ENCODE data around the gene CFAP61.

CFAP61 gene

DNA sequence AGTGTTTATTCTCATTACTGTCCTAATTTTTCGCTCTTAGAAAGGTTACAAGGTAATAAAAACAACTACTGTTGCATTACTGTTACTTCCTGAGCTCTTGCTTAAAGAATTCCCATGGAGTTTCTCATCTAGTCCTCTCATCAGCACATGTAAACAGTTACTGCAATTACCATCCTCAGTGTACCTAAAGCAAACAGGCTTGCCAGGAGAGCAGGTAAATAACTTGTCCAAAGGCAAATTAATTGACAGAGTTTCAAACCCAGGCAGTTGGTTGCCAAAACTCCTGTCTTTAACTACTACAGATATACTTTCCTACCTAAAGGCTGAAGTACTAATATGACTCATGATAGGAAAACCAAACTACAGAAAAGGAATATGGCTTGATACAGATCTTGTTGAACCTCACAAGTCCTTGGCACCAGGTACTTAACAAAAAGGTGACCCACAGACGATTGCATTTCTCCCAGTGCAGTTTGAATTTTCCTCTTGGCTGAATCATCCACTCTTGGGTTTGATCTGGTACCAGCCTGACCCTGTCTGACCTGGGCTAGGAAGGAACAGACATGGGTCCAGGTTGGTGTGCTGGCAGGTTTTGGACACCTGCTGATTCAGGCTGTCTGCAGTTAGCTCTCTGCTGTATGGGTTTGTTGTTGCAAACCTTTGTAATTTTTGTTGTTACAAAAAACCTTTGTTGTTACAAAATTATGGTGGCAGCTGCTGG, 153.0 kb downstream of the CFAP61 start:
- Histone ChIP-seq H3K9me3 (ENCODE audit: control insufficient read depth, insufficient read depth, low read depth, low read length) (no peaks in the 10 kb centered on the region), H3K4me1 (ENCODE audit: control insufficient read depth, insufficient read depth, low read length) (peaks cover under 1% of the 10 kb centered on the region; the same call in 1 of the 2 replicates), H3K27ac (ENCODE audit: extremely low read depth, low read depth, low read length) (no peak overlapping the region), H3K4me3 (ENCODE audit: low read depth, low read length) (no peak overlapping the region), H3K36me3 (ENCODE audit: control insufficient read depth in 2 of 2, insufficient read depth in 1 of 2, low read length in 2 of 2) (no peaks in the 10 kb centered on the region)
- TF ChIP-seq ZNF311 (tag by site-specific recombination; IDR thresholded peaks at IDR 0.05; ENCODE audit: borderline replicate concordance) (no peak), IKZF3 (tag by site-specific recombination; IDR thresholded peaks at IDR 0.05) (no peak), ZNF660 (tag by site-specific recombination; IDR thresholded peaks at IDR 0.05) (no peak), ZNF174 (tag by site-specific recombination; IDR thresholded peaks at IDR 0.05) (no peak), ZNF560 (tag by site-specific recombination; IDR thresholded peaks at IDR 0.05; ENCODE audit: borderline replicate concordance) (no peak), HOXD13 (CRISPR knock-in tag; IDR thresholded peaks at IDR 0.05; ENCODE audit: borderline replicate concordance) (no peak), ZNF423 (tag by site-specific recombination; IDR thresholded peaks at IDR 0.05) (no peak), ZNF426 (tag by site-specific recombination; IDR thresholded peaks at IDR 0.05) (no peak), ZBTB1 (tag by site-specific recombination; IDR thresholded peaks at IDR 0.05) (no peak), ZNF169 (tag by site-specific recombination; IDR thresholded peaks at IDR 0.05) (no peak), ZNF514 (tag by site-specific recombination; IDR thresholded peaks at IDR 0.05) (no peak), ZNF433 (tag by site-specific recombination; IDR thresholded peaks at IDR 0.05; ENCODE audit: low read depth) (no peak)
- TF ChIP-seq, protein P1, sequence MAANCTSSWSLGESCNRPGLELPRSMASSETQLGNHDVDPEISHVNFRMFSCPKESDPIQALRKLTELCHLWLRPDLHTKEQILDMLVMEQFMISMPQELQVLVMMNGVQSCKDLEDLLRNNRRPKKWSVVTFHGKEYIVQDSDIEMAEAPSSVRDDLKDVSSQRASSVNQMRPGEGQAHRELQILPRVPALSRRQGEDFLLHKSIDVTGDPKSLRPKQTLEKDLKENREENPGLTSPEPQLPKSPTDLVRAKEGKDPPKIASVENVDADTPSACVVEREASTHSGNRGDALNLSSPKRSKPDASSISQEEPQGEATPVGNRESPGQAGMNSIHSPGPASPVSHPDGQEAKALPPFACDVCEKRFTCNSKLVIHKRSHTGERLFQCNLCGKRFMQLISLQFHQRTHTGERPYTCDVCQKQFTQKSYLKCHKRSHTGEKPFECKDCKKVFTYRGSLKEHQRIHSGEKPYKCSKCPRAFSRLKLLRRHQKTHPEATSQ (tag by site-specific recombination; IDR thresholded peaks at IDR 0.05) = no peak
- ChIA-PET POLR2A (no interaction called here), CTCF (no interaction called here)

DNA sequence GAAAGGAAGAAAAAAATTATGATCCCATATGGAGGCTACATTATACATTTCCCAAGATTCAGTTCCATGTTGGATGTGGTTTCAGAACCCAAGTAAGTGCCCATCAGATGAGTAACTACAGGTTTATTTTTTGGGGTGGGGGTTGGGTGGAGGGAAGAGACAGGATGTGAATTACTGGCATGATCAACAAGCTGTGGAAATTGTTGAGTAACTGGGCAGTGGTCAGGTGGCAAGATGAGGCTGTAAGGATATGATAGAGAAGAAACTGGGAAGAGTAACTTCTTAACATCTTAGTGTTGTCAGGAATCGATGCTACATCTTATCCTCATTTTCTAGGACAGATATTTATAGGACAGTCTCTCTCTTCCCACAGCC, 153.5 kb downstream of the CFAP61 start:
- Histone ChIP-seq H3K36me3 (ENCODE audit: control insufficient read depth in 2 of 2, insufficient read depth in 1 of 2, low read length in 2 of 2) (no peaks in the 10 kb centered on the region), H3K4me3 (ENCODE audit: low read depth, low read length) (no peak overlapping the region), H3K9me3 (ENCODE audit: control insufficient read depth, insufficient read depth, low read depth, low read length) (no peaks in the 10 kb centered on the region), H3K27ac (ENCODE audit: extremely low read depth, low read depth, low read length) (no peak overlapping the region), H3K4me1 (ENCODE audit: control insufficient read depth, insufficient read depth, low read length) (peaks cover 5% of the 10 kb centered on the region)
- ChIA-PET POLR2A (no interaction called here), CTCF (interaction anchor here (0.8 to 1.0 kb wide), 2 partner anchors 31 to 32 kb away, joined by 3 to 4 read pairs; no protein-coding TSS in a partner anchor)
- TF ChIP-seq, protein P2, sequence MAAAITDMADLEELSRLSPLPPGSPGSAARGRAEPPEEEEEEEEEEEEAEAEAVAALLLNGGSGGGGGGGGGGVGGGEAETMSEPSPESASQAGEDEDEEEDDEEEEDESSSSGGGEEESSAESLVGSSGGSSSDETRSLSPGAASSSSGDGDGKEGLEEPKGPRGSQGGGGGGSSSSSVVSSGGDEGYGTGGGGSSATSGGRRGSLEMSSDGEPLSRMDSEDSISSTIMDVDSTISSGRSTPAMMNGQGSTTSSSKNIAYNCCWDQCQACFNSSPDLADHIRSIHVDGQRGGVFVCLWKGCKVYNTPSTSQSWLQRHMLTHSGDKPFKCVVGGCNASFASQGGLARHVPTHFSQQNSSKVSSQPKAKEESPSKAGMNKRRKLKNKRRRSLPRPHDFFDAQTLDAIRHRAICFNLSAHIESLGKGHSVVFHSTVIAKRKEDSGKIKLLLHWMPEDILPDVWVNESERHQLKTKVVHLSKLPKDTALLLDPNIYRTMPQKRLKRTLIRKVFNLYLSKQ (tag by site-specific recombination; IDR thresholded peaks at IDR 0.05; ENCODE audit: borderline replicate concordance) = no peak
- no peak for TF ChIP-seq BCL11A (tag by site-specific recombination; IDR thresholded peaks at IDR 0.05; ENCODE audit: low read depth)
- no peak for TF ChIP-seq ZNF175 (tag by site-specific recombination; IDR thresholded peaks at IDR 0.05)
- TF ChIP-seq ZNF426 (tag by site-specific recombination; IDR thresholded peaks at IDR 0.05) = no peak
- TF ChIP-seq EGR2 (tag by site-specific recombination; IDR thresholded peaks at IDR 0.05; ENCODE audit: low read depth) = no peak
- TF ChIP-seq, protein P3, sequence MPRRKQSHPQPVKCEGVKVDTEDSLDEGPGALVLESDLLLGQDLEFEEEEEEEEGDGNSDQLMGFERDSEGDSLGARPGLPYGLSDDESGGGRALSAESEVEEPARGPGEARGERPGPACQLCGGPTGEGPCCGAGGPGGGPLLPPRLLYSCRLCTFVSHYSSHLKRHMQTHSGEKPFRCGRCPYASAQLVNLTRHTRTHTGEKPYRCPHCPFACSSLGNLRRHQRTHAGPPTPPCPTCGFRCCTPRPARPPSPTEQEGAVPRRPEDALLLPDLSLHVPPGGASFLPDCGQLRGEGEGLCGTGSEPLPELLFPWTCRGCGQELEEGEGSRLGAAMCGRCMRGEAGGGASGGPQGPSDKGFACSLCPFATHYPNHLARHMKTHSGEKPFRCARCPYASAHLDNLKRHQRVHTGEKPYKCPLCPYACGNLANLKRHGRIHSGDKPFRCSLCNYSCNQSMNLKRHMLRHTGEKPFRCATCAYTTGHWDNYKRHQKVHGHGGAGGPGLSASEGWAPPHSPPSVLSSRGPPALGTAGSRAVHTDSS (tag by site-specific recombination; IDR thresholded peaks at IDR 0.05) = no peak
- no peak for TF ChIP-seq ZNF133 (tag by site-specific recombination; IDR thresholded peaks at IDR 0.05)
